Measurements from ENCODE around the gene CRLF1. TPM values are rescaled to one million over a fixed set of nuclear protein-coding genes. Genes with fewer than 3 reads are reported as not detected.

Gene CRLF1
- polyA plus RNA-seq, 3 donors, result 0.19 TPM; not detected in 2

GRCh38 chr19:18591735-18592385 lies 14.7 kb downstream of the CRLF1 start:
- Mint-ChIP-seq H3K27me3 (ENCODE audit: low read depth in 3 of 3) (peaks cover 22 to 34% (median 33%) of the 10 kb centered on the region in 3 donors), H3K9me3 (peaks cover 0 to 9% (median 2%) of the 10 kb centered on the region in 7 donors), H3K36me3 (peaks cover 15 to 21% of the 10 kb centered on the region in 2 donors), H3K4me3 (no peak overlapping the region), H3K27ac (no peak overlapping the region), H3K4me1 (peaks cover 42% of the 10 kb centered on the region)
- Histone ChIP-seq H3K36me3 (replicated peaks in 1 of 2; ENCODE audit: control insufficient read depth in 1 of 2, insufficient read depth in 2 of 2, low read length in 2 of 2) (peaks cover 7 to 8% of the 10 kb centered on the region in 2 donors), H3K79me2 (ENCODE audit: insufficient read depth, low read length) (peaks cover 8% of the 10 kb centered on the region), H4K20me1 (ENCODE audit: insufficient read depth, low read length) (peaks cover 30% of the 10 kb centered on the region), H3K27me3 (ENCODE audit: control insufficient read depth in 2 of 2, insufficient read depth in 2 of 2, low read length in 2 of 2) (peaks cover 7 to 23% of the 10 kb centered on the region in 2 donors), H3K4me3 (replicated peaks in 1 of 3; ENCODE audit: low read depth in 2 of 3, low read length in 3 of 3) (no peak overlapping the region), H3K4me2 (replicated peaks; ENCODE audit: extremely low read depth, low read length, poor library complexity, severe bottlenecking) (no peak overlapping the region), H3K9ac (ENCODE audit: insufficient read depth, low read length, poor library complexity, severe bottlenecking) (no peak overlapping the region), H2AFZ (ENCODE audit: insufficient read depth, low read depth, low read length, poor library complexity, severe bottlenecking) (no peak overlapping the region), H3K4me1 (ENCODE audit: control insufficient read depth in 1 of 2, insufficient read depth in 2 of 2, low read length in 2 of 2) (peaks cover 34 to 58% of the 10 kb centered on the region in 2 donors), H3K27ac (ENCODE audit: low read depth in 1 of 2, low read length in 2 of 2) (no peak overlapping the region), H3K9me3 (replicated peaks in 1 of 2; ENCODE audit: control insufficient read depth in 1 of 2, insufficient read depth in 1 of 2, low read length in 2 of 2) (no peaks in the 10 kb centered on the region)
- 95% methylated on average over 16 of the region's 22 CpGs for WGBS (ENCODE audit: insufficient coverage)
- intact Hi-C loops (cut with micrococcal nuclease), result no loop called here
- DNase-seq, result no peak
- TF ChIP-seq CTCF (IDR thresholded peaks at IDR 0.05), result no peak

- Histone ChIP-seq H3K4me3 (replicated peaks in 1 of 3; ENCODE audit: low read depth in 2 of 3, low read length in 3 of 3) (peak overlapping the region in 1 of 3 experiments; percentile 92), H4K20me1 (ENCODE audit: insufficient read depth, low read length) (peaks cover 30% of the 10 kb centered on the region), H3K27ac (ENCODE audit: low read depth in 1 of 2, low read length in 2 of 2) (no peak overlapping the region), H3K36me3 (replicated peaks in 1 of 2; ENCODE audit: control insufficient read depth in 1 of 2, insufficient read depth in 2 of 2, low read length in 2 of 2) (peaks cover 7 to 8% of the 10 kb centered on the region in 2 donors), H3K9ac (ENCODE audit: insufficient read depth, low read length, poor library complexity, severe bottlenecking) (no peak overlapping the region), H2AFZ (ENCODE audit: insufficient read depth, low read depth, low read length, poor library complexity, severe bottlenecking) (no peak overlapping the region), H3K27me3 (ENCODE audit: control insufficient read depth in 2 of 2, insufficient read depth in 2 of 2, low read length in 2 of 2) (peaks cover 5 to 16% of the 10 kb centered on the region in 2 donors), H3K4me1 (ENCODE audit: control insufficient read depth in 1 of 2, insufficient read depth in 2 of 2, low read length in 2 of 2) (peaks cover 42 to 64% of the 10 kb centered on the region in 2 donors), H3K79me2 (ENCODE audit: insufficient read depth, low read length) (peaks cover 8% of the 10 kb centered on the region), H3K9me3 (replicated peaks in 1 of 2; ENCODE audit: control insufficient read depth in 1 of 2, insufficient read depth in 1 of 2, low read length in 2 of 2) (no peaks in the 10 kb centered on the region), H3K4me2 (replicated peaks; ENCODE audit: extremely low read depth, low read length, poor library complexity, severe bottlenecking) (peak overlapping the region; percentile 99)
- H3K27ac Mint-ChIP-seq, result peak overlapping the region in 5 of 7 donors; percentile 54 to 78 (median 61)
- peak in 2 of 3 donors; percentile 21 to 47 for DNase-seq
- 85% methylated on average over 29 of the region's 40 CpGs for WGBS (ENCODE audit: insufficient coverage)
- H3K4me3 Mint-ChIP-seq, result peak overlapping the region; percentile 78 to 82
- H3K36me3 Mint-ChIP-seq, result peaks cover 15 to 21% of the 10 kb centered on the region in 2 donors
- H3K27me3 Mint-ChIP-seq (ENCODE audit: low read depth in 3 of 3), result peaks cover 11 to 23% (median 22%) of the 10 kb centered on the region in 3 donors
- peaks cover 0 to 3% (median 1%) of the 10 kb centered on the region in 7 donors for H3K9me3 Mint-ChIP-seq
- H3K4me1 Mint-ChIP-seq, result peaks cover 48% of the 10 kb centered on the region
- TF ChIP-seq CTCF (IDR thresholded peaks at IDR 0.05), result peak; percentile 34
- intact Hi-C loops (cut with micrococcal nuclease), result no loop called here
These were observed 16.0 kb downstream of the CRLF1 start for GRCh38 chr19:18590273-18591272.

Measured in CD14-positive monocyte (primary cell).